Measurements from ENCODE around the gene CENPL.

Gene CENPL

DNA sequence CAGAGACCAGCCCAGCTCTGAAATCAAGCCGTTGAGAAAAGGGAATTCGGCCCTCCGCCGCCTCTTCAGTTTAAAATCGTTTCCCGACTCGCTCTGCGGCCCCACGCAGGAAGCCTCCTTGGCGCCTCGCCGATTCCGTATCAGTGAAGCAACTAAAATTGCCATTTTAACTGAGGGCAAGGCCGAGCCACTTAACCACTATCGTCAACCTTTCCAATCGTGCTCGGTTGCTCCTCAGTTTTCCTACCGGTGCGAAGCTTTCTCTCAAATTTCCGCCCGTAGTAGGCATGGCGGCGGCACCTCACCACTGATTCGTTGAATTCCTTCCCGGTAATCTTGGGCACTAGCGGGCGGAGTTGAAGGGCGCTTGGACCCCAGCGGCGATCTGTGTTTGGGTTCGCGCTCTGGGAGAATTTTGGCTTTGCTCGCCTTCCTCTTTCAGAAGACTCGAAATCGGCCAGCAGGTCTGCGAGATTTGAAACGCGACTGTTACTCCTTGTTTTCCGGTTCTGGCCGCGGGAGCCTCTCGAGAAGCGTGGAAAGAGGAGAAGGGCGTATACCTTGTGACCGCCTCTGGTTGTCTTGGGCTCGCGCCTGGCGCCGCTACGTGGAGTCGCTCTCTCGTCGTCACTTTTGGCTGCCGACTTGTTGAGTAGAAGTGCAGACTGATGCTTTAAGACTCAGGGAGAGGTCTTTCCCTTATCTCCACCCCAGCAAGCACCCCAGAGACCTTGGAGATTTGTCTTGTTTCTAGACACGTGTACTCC lies at the start of gene CENPL, which contains the start of gene DARS2:
Gene CENPL, minus strand, starts transcription at position 569 of the 767 bp plus-strand sequence. CDS start 13,584 bp downstream, outside the sequence.
Gene DARS2, plus strand, starts transcription at position 359 of the 767 bp plus-strand sequence. CDS start 557 bp downstream, outside the sequence.
- Histone ChIP-seq H3K27ac (ENCODE audit: low read depth, low read length) (peak within 1 kb of the TSS; percentile 97), H3K27me3 (ENCODE audit: insufficient read depth, low read length) (no peaks in the 10 kb centered on the region), H3K4me1 (ENCODE audit: control insufficient read depth, insufficient read depth, low read length, unreplicated experiment) (peaks cover 40% of the 10 kb centered on the region), H3K4me3 (ENCODE audit: low read depth, low read length) (peak within 1 kb of the TSS; percentile 92), H3K79me2 (ENCODE audit: control insufficient read depth, insufficient read depth, low read length, unreplicated experiment) (peaks cover 55% of the 10 kb centered on the region), H2AFZ (ENCODE audit: low read length, unreplicated experiment) (peak within 1 kb of the TSS; percentile 91), H3K36me3 (ENCODE audit: insufficient read depth, low read length) (no peaks in the 10 kb centered on the region)

- Histone ChIP-seq H3K36me3 (ENCODE audit: insufficient read depth, low read length) (peaks cover 10% of the 10 kb centered on the region), H3K4me3 (ENCODE audit: low read depth, low read length) (no peak overlapping the region), H2AFZ (ENCODE audit: low read length, unreplicated experiment) (no peak overlapping the region), H3K27ac (ENCODE audit: low read depth, low read length) (no peak overlapping the region), H3K4me1 (ENCODE audit: control insufficient read depth, insufficient read depth, low read length, unreplicated experiment) (no peaks in the 10 kb centered on the region), H3K79me2 (ENCODE audit: control insufficient read depth, insufficient read depth, low read length, unreplicated experiment) (peaks cover 13% of the 10 kb centered on the region), H3K27me3 (ENCODE audit: insufficient read depth, low read length) (no peaks in the 10 kb centered on the region)
Measured at GRCh38 chr1:173871500-173871899, 46.8 kb upstream of the CENPL start.

DNA sequence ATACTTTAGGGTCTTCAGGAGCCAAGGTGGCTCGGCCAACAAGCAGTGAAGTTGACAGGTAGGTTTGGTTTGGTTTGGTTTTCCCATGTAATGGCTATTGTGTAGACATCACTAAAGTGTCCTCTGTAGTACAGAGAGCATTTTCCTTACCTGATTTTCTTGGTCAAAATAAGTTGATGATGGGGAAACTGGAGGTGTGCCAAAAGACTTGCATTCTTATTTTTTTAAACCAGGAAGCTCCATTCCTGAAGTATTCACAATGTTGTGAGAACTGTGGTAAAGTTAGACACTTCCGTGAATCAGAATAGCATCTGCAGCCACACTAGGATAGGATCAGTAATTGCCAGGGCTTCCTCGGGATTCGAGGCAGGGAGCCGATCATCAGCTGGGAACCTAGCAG lies 46.4 kb upstream of the CENPL start:
- H3K27ac ChIP-seq (ENCODE audit: low read depth, low read length) = no peak overlapping the region
- peaks cover 17% of the 10 kb centered on the region for H3K79me2 ChIP-seq (ENCODE audit: control insufficient read depth, insufficient read depth, low read length, unreplicated experiment)

DNA sequence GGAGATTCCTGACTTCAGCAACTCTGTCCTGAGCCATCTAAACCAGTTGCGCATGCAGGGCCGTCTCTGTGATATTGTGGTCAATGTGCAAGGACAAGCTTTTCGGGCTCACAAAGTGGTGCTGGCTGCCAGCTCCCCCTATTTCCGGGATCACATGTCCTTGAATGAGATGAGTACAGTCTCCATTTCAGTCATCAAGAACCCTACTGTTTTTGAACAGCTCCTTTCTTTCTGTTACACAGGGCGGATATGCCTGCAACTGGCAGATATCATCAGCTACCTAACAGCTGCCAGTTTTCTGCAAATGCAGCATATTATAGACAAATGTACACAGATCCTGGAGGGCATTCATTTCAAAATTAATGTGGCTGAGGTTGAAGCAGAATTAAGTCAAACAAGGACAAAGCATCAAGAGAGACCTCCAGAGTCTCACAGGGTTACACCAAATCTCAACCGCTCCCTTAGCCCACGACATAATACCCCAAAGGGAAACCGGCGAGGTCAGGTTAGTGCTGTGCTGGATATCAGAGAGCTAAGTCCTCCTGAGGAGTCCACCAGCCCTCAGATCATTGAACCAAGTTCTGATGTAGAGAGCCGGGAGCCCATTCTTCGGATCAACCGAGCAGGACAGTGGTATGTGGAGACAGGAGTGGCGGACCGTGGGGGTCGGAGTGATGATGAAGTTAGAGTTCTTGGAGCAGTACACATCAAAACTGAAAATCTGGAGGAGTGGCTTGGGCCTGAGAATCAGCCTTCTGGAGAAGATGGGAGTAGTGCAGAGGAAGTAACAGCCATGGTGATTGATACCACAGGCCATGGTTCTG lies 45.8 kb upstream of the CENPL start:
- Histone ChIP-seq H3K27me3 (ENCODE audit: insufficient read depth, low read length) (no peaks in the 10 kb centered on the region), H3K4me1 (ENCODE audit: control insufficient read depth, insufficient read depth, low read length, unreplicated experiment) (peaks cover 4% of the 10 kb centered on the region), H3K4me3 (ENCODE audit: low read depth, low read length) (no peak overlapping the region), H3K36me3 (ENCODE audit: insufficient read depth, low read length) (peaks cover 20% of the 10 kb centered on the region), H3K79me2 (ENCODE audit: control insufficient read depth, insufficient read depth, low read length, unreplicated experiment) (peaks cover 24% of the 10 kb centered on the region), H2AFZ (ENCODE audit: low read length, unreplicated experiment) (no peak overlapping the region), H3K27ac (ENCODE audit: low read depth, low read length) (no peak overlapping the region)

More for the DNA sequence above, 46.4 kb upstream of the CENPL start:
- Histone ChIP-seq H2AFZ (ENCODE audit: low read length, unreplicated experiment) (no peak overlapping the region), H3K4me3 (ENCODE audit: low read depth, low read length) (no peak overlapping the region), H3K27me3 (ENCODE audit: insufficient read depth, low read length) (no peaks in the 10 kb centered on the region), H3K36me3 (ENCODE audit: insufficient read depth, low read length) (peaks cover 14% of the 10 kb centered on the region), H3K4me1 (ENCODE audit: control insufficient read depth, insufficient read depth, low read length, unreplicated experiment) (no peaks in the 10 kb centered on the region)

GRCh38 chr1:173869021-173869359 lies 44.3 kb upstream of the CENPL start:
- Histone ChIP-seq H3K27me3 (ENCODE audit: insufficient read depth, low read length) (no peaks in the 10 kb centered on the region), H3K36me3 (ENCODE audit: insufficient read depth, low read length) (peaks cover 35% of the 10 kb centered on the region), H3K27ac (ENCODE audit: low read depth, low read length) (peak overlapping the region; percentile 66), H3K4me3 (ENCODE audit: low read depth, low read length) (peak overlapping the region; percentile 89), H2AFZ (ENCODE audit: low read length, unreplicated experiment) (peak overlapping the region; percentile 49), H3K79me2 (ENCODE audit: control insufficient read depth, insufficient read depth, low read length, unreplicated experiment) (peaks cover 37% of the 10 kb centered on the region), H3K4me1 (ENCODE audit: control insufficient read depth, insufficient read depth, low read length, unreplicated experiment) (peaks cover 17% of the 10 kb centered on the region)

GRCh38 chr1:173868266-173869020 lies 43.8 kb upstream of the CENPL start, which contains the start of gene ZBTB37:
Gene ZBTB37 (plus strand): TSS chr1:173868380. CDS start chr1:173870226, 1,846 bp downstream.
- peaks cover 18% of the 10 kb centered on the region for H3K4me1 ChIP-seq (ENCODE audit: control insufficient read depth, insufficient read depth, low read length, unreplicated experiment)
- H3K27ac ChIP-seq (ENCODE audit: low read depth, low read length) = peak within 1 kb of the TSS; percentile 66
- peaks cover 37% of the 10 kb centered on the region for H3K79me2 ChIP-seq (ENCODE audit: control insufficient read depth, insufficient read depth, low read length, unreplicated experiment)
- no peaks in the 10 kb centered on the region for H3K27me3 ChIP-seq (ENCODE audit: insufficient read depth, low read length)
- H3K4me3 ChIP-seq (ENCODE audit: low read depth, low read length) = peak within 1 kb of the TSS; percentile 89
- peak within 1 kb of the TSS; percentile 49 for H2AFZ ChIP-seq (ENCODE audit: low read length, unreplicated experiment)
- peaks cover 40% of the 10 kb centered on the region for H3K36me3 ChIP-seq (ENCODE audit: insufficient read depth, low read length)

- H3K4me3 ChIP-seq (ENCODE audit: low read depth, low read length) = peak within 1 kb of the TSS; percentile 89
- peak within 1 kb of the TSS; percentile 66 for H3K27ac ChIP-seq (ENCODE audit: low read depth, low read length)
- peaks cover 46% of the 10 kb centered on the region for H3K36me3 ChIP-seq (ENCODE audit: insufficient read depth, low read length)
- no peaks in the 10 kb centered on the region for H3K27me3 ChIP-seq (ENCODE audit: insufficient read depth, low read length)
- H2AFZ ChIP-seq (ENCODE audit: low read length, unreplicated experiment) = peak within 1 kb of the TSS; percentile 49
- H3K79me2 ChIP-seq (ENCODE audit: control insufficient read depth, insufficient read depth, low read length, unreplicated experiment) = peaks cover 37% of the 10 kb centered on the region
- H3K4me1 ChIP-seq (ENCODE audit: control insufficient read depth, insufficient read depth, low read length, unreplicated experiment) = peaks cover 18% of the 10 kb centered on the region
Measured at GRCh38 chr1:173867753-173868265, 43.1 kb upstream of the CENPL start, which contains the start of gene GAS5. Gene GAS5 (minus strand): TSS chr1:173867989.

DNA sequence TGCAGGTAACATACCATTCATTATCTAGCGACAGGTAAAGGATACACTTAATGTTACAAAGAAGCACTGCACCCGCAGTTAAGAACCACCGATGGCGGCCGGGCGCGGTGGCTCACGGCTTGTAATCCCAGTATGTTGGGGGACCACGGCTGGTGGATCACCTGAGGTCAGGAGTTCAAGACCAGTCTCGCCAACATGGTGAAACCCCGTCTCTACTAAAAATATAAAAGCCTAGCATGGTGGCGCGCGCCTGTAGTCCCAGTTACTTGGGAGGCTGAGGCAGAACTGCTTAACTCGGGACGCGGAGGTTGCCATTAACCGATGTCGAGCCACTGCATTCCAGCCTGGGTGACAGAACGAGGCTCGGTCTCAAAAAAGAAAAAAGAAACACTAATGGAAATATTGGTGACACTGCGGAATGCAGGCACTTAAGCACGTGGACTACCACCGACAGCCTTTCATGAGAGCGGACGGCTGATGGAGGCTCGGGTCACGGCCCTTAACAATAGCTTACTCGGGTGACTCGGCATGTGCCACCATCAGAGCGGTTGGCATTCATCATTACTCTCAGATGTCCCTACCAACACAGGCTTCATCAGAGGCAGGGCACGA lies 42.6 kb upstream of the CENPL start:
- H3K79me2 ChIP-seq (ENCODE audit: control insufficient read depth, insufficient read depth, low read length, unreplicated experiment) = peaks cover 37% of the 10 kb centered on the region
- peaks cover 18% of the 10 kb centered on the region for H3K4me1 ChIP-seq (ENCODE audit: control insufficient read depth, insufficient read depth, low read length, unreplicated experiment)
- H2AFZ ChIP-seq (ENCODE audit: low read length, unreplicated experiment) = no peak overlapping the region
- H3K36me3 ChIP-seq (ENCODE audit: insufficient read depth, low read length) = peaks cover 47% of the 10 kb centered on the region
- H3K27me3 ChIP-seq (ENCODE audit: insufficient read depth, low read length) = no peaks in the 10 kb centered on the region
- peak overlapping the region; percentile 66 for H3K27ac ChIP-seq (ENCODE audit: low read depth, low read length)
- H3K4me3 ChIP-seq (ENCODE audit: low read depth, low read length) = peak overlapping the region; percentile 89

DNA sequence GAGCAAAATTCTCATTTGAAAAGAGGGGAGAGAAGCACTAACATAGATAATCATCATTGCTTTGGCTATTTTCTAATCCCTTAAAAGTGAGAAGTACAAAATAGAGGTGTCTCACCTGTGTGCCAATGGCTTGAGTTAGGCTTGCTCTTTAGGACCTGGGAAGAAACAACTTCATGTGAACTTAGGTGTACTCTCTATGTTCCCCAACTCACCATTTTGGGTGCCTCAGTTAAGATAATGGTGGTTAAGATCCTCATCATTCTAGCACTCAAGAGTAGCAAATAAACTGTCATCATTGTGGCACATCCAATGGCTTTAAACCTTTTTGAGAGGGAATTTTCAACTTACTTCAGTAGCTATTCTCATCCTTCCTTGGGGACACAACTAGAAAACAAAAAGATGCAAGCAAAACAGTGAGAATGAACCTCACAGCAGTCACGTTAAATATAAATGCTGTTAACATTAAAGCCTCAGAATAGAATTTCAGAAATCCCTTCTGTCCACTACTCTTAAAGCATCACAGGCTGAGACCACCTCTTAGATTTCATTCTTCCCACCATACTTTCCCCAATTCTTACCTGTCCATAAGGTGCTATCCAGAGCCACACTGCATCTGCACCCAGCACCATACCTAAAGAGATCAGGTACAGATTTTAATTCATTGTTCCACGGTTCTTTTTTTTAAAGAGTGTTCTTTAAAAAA lies 41.9 kb upstream of the CENPL start:
- H3K79me2 ChIP-seq (ENCODE audit: control insufficient read depth, insufficient read depth, low read length, unreplicated experiment) = peaks cover 37% of the 10 kb centered on the region
- peaks cover 18% of the 10 kb centered on the region for H3K4me1 ChIP-seq (ENCODE audit: control insufficient read depth, insufficient read depth, low read length, unreplicated experiment)
- no peak overlapping the region for H2AFZ ChIP-seq (ENCODE audit: low read length, unreplicated experiment)
- H3K27ac ChIP-seq (ENCODE audit: low read depth, low read length) = peak overlapping the region; percentile 66
- peaks cover 47% of the 10 kb centered on the region for H3K36me3 ChIP-seq (ENCODE audit: insufficient read depth, low read length)
- peak overlapping the region; percentile 89 for H3K4me3 ChIP-seq (ENCODE audit: low read depth, low read length)
- H3K27me3 ChIP-seq (ENCODE audit: insufficient read depth, low read length) = no peaks in the 10 kb centered on the region
